Measurements from ENCODE around the gene AOPEP.

GRCh38 chr9:95089257-95090022, 362.9 kb downstream of the AOPEP start:
- TF ChIP-seq CTCF (IDR thresholded peaks at IDR 0.05; ENCODE audit: poor library complexity, severe bottlenecking) (no peak), RAD21 (conservative IDR thresholded peaks at IDR 0.05) (no peak), EP300 (conservative IDR thresholded peaks at IDR 0.05; ENCODE audit: poor library complexity, severe bottlenecking) (no peak), REST (IDR thresholded peaks at IDR 0.05; ENCODE audit: borderline replicate concordance) (no peak), POLR2AphosphoS5 (IDR thresholded peaks at IDR 0.05) (no peak), EZH2 (IDR thresholded peaks at IDR 0.05; ENCODE audit: borderline replicate concordance, insufficient read depth, low read length, poor library complexity, severe bottlenecking) (no peak), TAF1 (IDR thresholded peaks at IDR 0.05; ENCODE audit: low read depth) (no peak), SMC3 (conservative IDR thresholded peaks at IDR 0.05; ENCODE audit: poor library complexity) (no peak)
